ENCODE results near the gene B3GAT3.

- TF ChIP-seq CTCF (IDR thresholded peaks at IDR 0.05): no peak
- TF ChIP-seq POLR2A (IDR thresholded peaks at IDR 0.05): no peak
These were observed 55.5 kb downstream of the B3GAT3 start for GRCh38 chr11:62566247-62566646.
